Measurements from ENCODE around the gene IFT57.

IFT57 gene

GRCh38 chr3:108113975-108114374 is 108.2 kb downstream of the IFT57 start:
- H3K4me3 ChIP-seq (ENCODE audit: low read depth, low read length), result no peak overlapping the region
- H3K9ac ChIP-seq (ENCODE audit: low read length), result no peak overlapping the region
- H3K36me3 ChIP-seq (ENCODE audit: control insufficient read depth, insufficient read depth, low read length), result no peaks in the 10 kb centered on the region
- no peaks in the 10 kb centered on the region for H3K9me3 ChIP-seq (ENCODE audit: control insufficient read depth, insufficient read depth, low read depth, low read length)
- no peaks in the 10 kb centered on the region for H3K27me3 ChIP-seq (ENCODE audit: control insufficient read depth, insufficient read depth, low read length)
- H3K4me1 ChIP-seq (ENCODE audit: control insufficient read depth, insufficient read depth, low read length), result no peaks in the 10 kb centered on the region
- H3K27ac ChIP-seq (ENCODE audit: low read depth, low read length), result no peak overlapping the region

DNA sequence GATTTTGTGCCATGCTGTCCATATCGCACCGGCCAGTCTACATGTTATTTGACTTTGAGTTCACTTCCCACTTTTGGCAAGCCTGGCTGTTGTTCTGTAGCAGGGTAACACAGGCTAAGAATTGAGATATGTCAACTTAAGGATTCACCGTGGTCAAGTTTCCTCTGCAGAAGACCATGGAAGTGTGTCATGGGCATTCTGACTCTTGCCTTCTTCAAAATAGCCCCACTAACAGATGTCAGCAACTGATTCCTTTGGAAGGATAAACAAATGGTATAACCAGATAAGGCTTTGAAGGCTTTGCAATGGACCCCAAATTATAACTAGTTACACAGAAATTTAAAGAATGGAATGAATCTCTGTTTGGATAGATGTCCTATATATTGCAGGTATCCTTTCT is 111.3 kb downstream of the IFT57 start:
- no peak overlapping the region for H3K4me3 ChIP-seq (ENCODE audit: low read depth, low read length)
- no peaks in the 10 kb centered on the region for H3K4me1 ChIP-seq (ENCODE audit: control insufficient read depth, insufficient read depth, low read length)
- H3K9me3 ChIP-seq (ENCODE audit: control insufficient read depth, insufficient read depth, low read depth, low read length), result no peaks in the 10 kb centered on the region
- H3K27me3 ChIP-seq (ENCODE audit: control insufficient read depth, insufficient read depth, low read length), result no peaks in the 10 kb centered on the region
- H3K9ac ChIP-seq (ENCODE audit: low read length), result no peak overlapping the region
- no peak overlapping the region for H3K27ac ChIP-seq (ENCODE audit: low read depth, low read length)
- H3K36me3 ChIP-seq (ENCODE audit: control insufficient read depth, insufficient read depth, low read length), result no peaks in the 10 kb centered on the region
